Adrenal gland (tissue), 5 donors: ENCODE results near the gene GRP.

Experiments used
- CTCF ChIP-seq, 6 experiments: fragments of 450-650 bp in 4 of 6; fragments of 200-600 bp in 2 of 6; sonication (generic) in 1 of 6; IDR thresholded peaks; 1 replicate in 5 of 6; 2 replicates in 1 of 6; pipeline versions ENCODE4 v1.5.1 to v1.8.0; 2016 to 2021; ENCODE audit warnings: antibody characterized with exemption in 6 of 6, mild to moderate bottlenecking in 2 of 6, moderate library complexity in 1 of 6
- POLR2A ChIP-seq, 2 donors: fragments of 450-650 bp; IDR thresholded peaks; one replicate each; pipeline ENCODE4 v1.6.1; 2017; ENCODE audit warnings: antibody characterized with exemption in 2 of 2, mild to moderate bottlenecking in 2 of 2, moderate library complexity in 1 of 2
- donor health status: DM: no; HTN: no; CAD: no.

- no peak for TF ChIP-seq POLR2A (IDR thresholded peaks at IDR 0.05)
- no peak for TF ChIP-seq CTCF (IDR thresholded peaks at IDR 0.05)
Measured at GRCh38 chr18:59266886-59267502, 47.0 kb downstream of the GRP start.
